Upper lobe of right lung (tissue), 1 donor: ENCODE results near the gene ITIH5. TPM values are rescaled to one million over a fixed set of nuclear protein-coding genes. Genes with fewer than 3 reads are reported as not detected.

Experiments
- ATAC-seq: fragments of 200-7000 bp; cut with Tn5 transposase; one replicate; pipeline ENCODE4 v1.9.1; 2020; ENCODE audit warnings: mild to moderate bottlenecking, moderate library complexity
- DNase-seq: peaks from one replicate; pipeline ENCODE4 v3.0.0-alpha.2; 2020
- H3K27ac ChIP-seq: fragments of 200-600 bp; one replicate; pipeline ENCODE4 v1.8.0; 2022
- H3K27me3 ChIP-seq: fragments of 200-600 bp; one replicate; pipeline ENCODE4 v1.8.0; 2022; ENCODE audit warnings: mild to moderate bottlenecking
- H3K36me3 ChIP-seq: fragments of 200-600 bp; one replicate; pipeline ENCODE4 v1.8.0; 2022
- H3K4me1 ChIP-seq: fragments of 200-600 bp; one replicate; pipeline ENCODE4 v1.8.0; 2022
- H3K4me3 ChIP-seq: fragments of 200-600 bp; one replicate; pipeline ENCODE4 v1.8.0; 2022; ENCODE audit warnings: mild to moderate bottlenecking
- H3K9me3 ChIP-seq: fragments of 200-600 bp; one replicate; pipeline ENCODE4 v1.8.0; 2022
- intact Hi-C: fragments of 100-400 bp; cut with DNase I; formaldehyde crosslinking; loops from one replicate; pipeline ENCODE4 v1.11.0; 2022
- total RNA-seq: library from RNA; stranded (reverse); fragmentation: NEBNext Ultra II Directional; extraction: Animal tissue kit (Norgen Biotek cat#: 25700); gene quantifications from one replicate; pipeline ENCODE4 v1.2.1, GENCODE V29; 2021
- TF ChIP-seq, protein P1 (sequence below): fragments of 200-600 bp; IDR thresholded peaks from one replicate; pipeline ENCODE4 v1.8.0; 2022; ENCODE audit warnings: antibody characterized with exemption
- donor health status: DM: no; HTN: yes; CAD: no; lungs with severe emphysema.

ITIH5 gene
- total RNA-seq, 1 donor from 2014 or later, result 10.5 TPM

DNA sequence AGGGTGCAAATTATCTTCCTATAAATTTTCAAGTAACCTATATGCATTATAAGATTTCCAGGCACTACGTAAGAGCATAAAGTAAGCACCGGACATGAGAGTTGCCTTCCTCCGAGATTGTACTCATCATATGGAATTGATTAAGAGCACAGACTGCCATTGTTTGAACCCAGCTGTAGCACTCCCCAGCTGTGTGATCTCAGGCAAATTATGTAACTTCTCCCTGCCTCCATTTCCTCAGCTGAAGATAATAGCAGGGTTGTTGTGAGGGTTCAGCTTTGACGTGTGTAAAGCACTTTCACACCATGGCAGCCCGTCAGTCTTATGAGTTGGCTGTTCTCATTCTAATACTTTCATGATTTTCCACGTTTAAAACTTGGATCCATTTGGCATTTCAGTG is 122.6 kb downstream of the ITIH5 start:
- no peak for ATAC-seq

DNA sequence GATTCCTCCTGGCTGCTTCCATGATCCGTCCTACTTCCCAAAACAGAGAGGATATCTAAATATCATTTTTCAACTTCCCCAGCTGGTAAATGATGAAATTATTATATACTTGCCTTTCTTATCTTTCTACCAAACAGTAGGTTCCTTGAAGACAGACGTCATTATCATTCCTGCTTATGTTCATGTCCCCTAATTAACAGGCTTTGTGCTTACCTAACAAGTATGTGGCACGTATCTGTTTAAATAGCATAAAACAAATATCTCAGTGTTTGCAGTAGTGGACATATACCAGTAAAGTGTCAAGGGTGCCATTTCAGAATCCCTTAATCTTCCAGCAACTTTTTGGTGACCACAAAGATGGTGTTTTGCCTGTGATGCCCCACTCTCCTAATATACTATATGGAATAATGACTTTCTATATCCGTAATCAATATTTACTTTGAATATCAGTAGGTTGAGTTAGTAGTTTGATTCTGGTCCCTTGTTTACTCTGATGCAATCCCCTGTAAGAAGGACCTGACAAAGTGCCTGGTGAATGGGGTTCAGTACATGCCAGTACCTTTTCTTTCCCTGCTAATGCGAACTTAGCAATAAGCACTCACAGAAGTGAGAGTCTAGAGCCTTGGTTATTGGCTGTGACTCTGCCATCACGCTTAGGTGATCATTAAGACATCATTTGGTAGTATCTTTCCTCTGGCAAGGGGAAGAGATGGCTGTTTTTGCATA is 124.4 kb downstream of the ITIH5 start:
- Histone ChIP-seq H3K36me3 (no peaks in the 10 kb centered on the region), H3K27ac (peak overlapping the region; percentile 83), H3K4me3 (no peak overlapping the region), H3K27me3 (no peaks in the 10 kb centered on the region), H3K9me3 (no peaks in the 10 kb centered on the region), H3K4me1 (peaks cover 10% of the 10 kb centered on the region)
- DNase-seq (no peak), ATAC-seq (no peak)
- intact Hi-C loops, result no loop called here
- TF ChIP-seq, protein P1, sequence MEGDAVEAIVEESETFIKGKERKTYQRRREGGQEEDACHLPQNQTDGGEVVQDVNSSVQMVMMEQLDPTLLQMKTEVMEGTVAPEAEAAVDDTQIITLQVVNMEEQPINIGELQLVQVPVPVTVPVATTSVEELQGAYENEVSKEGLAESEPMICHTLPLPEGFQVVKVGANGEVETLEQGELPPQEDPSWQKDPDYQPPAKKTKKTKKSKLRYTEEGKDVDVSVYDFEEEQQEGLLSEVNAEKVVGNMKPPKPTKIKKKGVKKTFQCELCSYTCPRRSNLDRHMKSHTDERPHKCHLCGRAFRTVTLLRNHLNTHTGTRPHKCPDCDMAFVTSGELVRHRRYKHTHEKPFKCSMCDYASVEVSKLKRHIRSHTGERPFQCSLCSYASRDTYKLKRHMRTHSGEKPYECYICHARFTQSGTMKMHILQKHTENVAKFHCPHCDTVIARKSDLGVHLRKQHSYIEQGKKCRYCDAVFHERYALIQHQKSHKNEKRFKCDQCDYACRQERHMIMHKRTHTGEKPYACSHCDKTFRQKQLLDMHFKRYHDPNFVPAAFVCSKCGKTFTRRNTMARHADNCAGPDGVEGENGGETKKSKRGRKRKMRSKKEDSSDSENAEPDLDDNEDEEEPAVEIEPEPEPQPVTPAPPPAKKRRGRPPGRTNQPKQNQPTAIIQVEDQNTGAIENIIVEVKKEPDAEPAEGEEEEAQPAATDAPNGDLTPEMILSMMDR, result no peak

More for the DNA sequence above, 122.6 kb downstream of the ITIH5 start:
- no peaks in the 10 kb centered on the region for H3K9me3 ChIP-seq
- TF ChIP-seq, protein P1, result no peak
- H3K27ac ChIP-seq, result no peak overlapping the region
- no peaks in the 10 kb centered on the region for H3K27me3 ChIP-seq
- no peak overlapping the region for H3K4me3 ChIP-seq
- no peak for DNase-seq
- H3K36me3 ChIP-seq, result no peaks in the 10 kb centered on the region
- H3K4me1 ChIP-seq, result peaks cover 10% of the 10 kb centered on the region
- intact Hi-C loops, result no loop called here

DNA sequence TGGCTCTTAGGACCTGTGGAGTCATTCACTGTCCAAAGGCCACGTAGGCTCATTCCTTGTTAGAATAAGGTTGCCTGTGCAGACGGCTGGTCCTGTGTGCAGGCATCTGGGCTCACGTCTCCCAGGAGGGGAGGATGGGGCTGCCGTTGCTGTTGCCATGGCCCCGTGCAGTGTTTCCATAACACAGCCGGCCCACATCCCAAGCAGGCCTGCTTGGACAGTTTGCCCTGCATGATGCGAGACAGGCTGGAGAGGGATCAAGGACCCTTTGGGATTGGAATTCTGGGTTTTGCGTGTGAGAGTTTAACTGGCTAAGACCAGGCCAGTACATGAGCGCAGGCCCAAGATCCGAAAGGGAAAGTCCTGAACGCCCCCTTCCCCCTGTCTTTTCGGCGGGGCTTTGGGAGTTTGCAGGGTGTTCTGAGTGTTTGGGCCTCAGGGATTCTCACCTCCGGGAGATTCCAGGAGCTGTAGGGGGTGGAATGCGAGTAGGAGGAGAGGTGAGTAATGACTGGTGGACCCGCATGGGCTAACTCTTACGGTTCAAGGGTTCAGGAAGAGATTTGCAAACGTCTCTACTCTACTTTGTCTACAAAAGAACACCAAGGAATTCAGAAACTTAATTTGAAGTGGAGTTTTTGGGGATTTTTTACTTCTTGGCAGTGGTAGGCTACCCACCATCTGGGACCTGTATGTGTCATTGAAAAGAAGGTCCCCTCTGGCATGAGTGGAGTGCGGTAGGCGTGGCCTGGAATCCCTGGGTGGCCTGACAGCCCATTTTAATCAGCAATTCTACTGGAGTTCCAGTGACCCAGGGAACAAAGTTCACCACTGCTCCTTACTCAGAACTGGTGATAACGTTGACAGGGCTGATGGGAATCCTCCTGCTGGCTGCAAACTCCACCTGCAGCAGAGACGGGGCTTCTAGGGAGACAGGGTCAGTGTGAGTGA is 125.4 kb downstream of the ITIH5 start:
- DNase-seq (no peak), ATAC-seq (peak; percentile 76)
- no peak overlapping the region for H3K4me3 ChIP-seq
- no peaks in the 10 kb centered on the region for H3K27me3 ChIP-seq
- H3K9me3 ChIP-seq, result no peaks in the 10 kb centered on the region
- peaks cover 10% of the 10 kb centered on the region for H3K4me1 ChIP-seq
- peak overlapping the region; percentile 83 for H3K27ac ChIP-seq
- TF ChIP-seq, protein P1, result no peak
- intact Hi-C loops, result no loop called here
- no peaks in the 10 kb centered on the region for H3K36me3 ChIP-seq

DNA sequence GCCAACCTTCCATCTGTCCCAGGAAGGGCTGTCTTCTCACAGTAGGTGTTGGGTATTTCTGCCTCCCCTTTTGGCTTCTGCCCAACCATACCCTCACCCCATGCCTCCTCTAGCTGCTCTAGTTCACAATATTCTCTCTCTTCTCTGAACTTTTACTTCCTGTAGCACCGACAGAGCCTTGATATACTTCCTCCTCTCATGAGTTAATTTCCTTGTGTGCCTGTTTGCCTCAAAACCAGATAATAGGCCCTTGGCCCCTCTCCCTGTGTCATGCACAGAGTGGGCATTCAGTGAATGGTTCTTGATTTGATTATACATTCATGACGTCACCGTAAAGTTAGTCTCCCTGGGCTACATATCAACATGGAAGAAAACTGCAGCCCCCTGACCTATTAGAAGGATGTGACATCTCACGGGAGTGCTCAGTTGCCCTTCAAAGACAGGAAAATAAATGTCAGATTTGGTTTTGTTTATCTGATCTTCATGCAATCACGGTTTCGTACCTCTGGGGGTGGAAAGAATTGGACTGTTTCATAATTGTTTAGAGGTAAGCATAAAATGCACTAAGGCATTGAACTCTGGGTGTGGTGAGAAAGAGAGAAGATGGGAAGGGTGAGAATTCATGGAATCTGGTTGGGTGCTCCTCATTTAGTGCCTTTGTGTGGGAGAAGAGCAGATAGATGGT is 127.7 kb downstream of the ITIH5 start:
- TF ChIP-seq, protein P1, result no peak
- Histone ChIP-seq H3K4me1 (peaks cover 10% of the 10 kb centered on the region), H3K27me3 (no peaks in the 10 kb centered on the region), H3K9me3 (no peaks in the 10 kb centered on the region), H3K27ac (no peak overlapping the region), H3K36me3 (no peaks in the 10 kb centered on the region), H3K4me3 (no peak overlapping the region)
- no peak for DNase-seq
- intact Hi-C loops, result no loop called here
- ATAC-seq, result no peak

DNA sequence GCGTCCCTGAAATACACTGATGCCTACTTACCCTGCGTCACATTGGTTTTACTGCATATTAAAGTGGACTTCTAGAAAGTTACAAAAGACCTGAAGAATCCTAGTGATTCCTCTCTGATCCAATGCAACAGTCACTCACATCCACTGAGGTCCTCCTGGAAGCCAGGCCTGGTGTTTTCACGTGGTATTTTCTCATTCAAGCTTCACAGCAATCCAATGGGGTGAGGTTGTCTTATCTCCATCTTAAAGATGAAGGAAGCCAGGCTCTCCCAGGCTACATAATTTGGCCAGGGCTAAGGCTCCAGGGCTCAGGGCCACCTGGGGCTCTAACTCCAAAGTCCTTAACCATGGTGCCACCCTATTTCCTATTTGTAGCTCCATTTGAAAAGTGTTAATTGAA is 129.6 kb downstream of the ITIH5 start:
- DNase-seq (no peak), ATAC-seq (no peak)
- no peaks in the 10 kb centered on the region for H3K9me3 ChIP-seq
- TF ChIP-seq, protein P1, result no peak
- intact Hi-C loops, result no loop called here
- peaks cover 4% of the 10 kb centered on the region for H3K4me1 ChIP-seq
- no peaks in the 10 kb centered on the region for H3K36me3 ChIP-seq
- H3K27ac ChIP-seq, result no peak overlapping the region
- no peak overlapping the region for H3K4me3 ChIP-seq
- no peaks in the 10 kb centered on the region for H3K27me3 ChIP-seq
